ENCODE results near the gene ARHGAP26. TPM values are rescaled to one million over a fixed set of nuclear protein-coding genes. Genes with fewer than 3 reads are reported as not detected.

ARHGAP26 gene
- total RNA-seq, 1 donor from 2014 or later, result 8.9 TPM

DNA sequence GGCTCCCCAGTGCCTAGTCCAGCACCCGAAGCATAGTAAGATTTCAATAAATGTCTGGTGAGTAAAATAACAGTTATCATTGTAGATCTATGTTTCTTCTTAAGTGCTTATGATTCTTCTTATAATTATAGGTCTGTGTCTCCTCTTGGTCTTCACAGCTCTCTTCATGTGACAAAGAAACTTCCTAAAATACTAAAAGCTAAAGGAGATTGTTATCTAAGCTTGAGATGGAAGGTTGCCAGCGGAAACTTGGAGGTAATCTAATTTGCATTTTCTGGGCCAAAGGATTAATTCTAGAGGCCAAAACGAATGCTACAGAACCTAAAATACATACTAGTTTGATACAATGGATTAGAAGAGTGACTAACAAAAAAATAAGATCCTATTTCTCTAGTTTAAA, 13.6 kb upstream of the ARHGAP26 start:
- H3K4me1 Mint-ChIP-seq, result peaks cover 5% of the 10 kb centered on the region
- no peaks in the 10 kb centered on the region for H3K9me3 Mint-ChIP-seq
- H3K27ac Mint-ChIP-seq, result no peak overlapping the region
- H3K4me3 Mint-ChIP-seq, result no peak overlapping the region
- TF ChIP-seq, protein P1, sequence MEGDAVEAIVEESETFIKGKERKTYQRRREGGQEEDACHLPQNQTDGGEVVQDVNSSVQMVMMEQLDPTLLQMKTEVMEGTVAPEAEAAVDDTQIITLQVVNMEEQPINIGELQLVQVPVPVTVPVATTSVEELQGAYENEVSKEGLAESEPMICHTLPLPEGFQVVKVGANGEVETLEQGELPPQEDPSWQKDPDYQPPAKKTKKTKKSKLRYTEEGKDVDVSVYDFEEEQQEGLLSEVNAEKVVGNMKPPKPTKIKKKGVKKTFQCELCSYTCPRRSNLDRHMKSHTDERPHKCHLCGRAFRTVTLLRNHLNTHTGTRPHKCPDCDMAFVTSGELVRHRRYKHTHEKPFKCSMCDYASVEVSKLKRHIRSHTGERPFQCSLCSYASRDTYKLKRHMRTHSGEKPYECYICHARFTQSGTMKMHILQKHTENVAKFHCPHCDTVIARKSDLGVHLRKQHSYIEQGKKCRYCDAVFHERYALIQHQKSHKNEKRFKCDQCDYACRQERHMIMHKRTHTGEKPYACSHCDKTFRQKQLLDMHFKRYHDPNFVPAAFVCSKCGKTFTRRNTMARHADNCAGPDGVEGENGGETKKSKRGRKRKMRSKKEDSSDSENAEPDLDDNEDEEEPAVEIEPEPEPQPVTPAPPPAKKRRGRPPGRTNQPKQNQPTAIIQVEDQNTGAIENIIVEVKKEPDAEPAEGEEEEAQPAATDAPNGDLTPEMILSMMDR (IDR thresholded peaks at IDR 0.05; ENCODE audit: unreplicated experiment), result no peak
- DNase-seq (ENCODE audit: low spot score in 2 of 2, unreplicated experiment in 2 of 2), result no peak
- H3K36me3 Mint-ChIP-seq, result no peaks in the 10 kb centered on the region
- H3K27me3 Mint-ChIP-seq (ENCODE audit: low read depth), result no peaks in the 10 kb centered on the region

GRCh38 chr5:142757564-142757963, 12.6 kb upstream of the ARHGAP26 start:
- no peak overlapping the region for H3K4me3 Mint-ChIP-seq

GRCh38 chr5:142758062-142758795, 11.9 kb upstream of the ARHGAP26 start:
- Mint-ChIP-seq H3K4me1 (peaks cover under 1% of the 10 kb centered on the region), H3K4me3 (no peak overlapping the region)

More at GRCh38 chr5:142757564-142757963, 12.6 kb upstream of the ARHGAP26 start:
- H3K36me3 Mint-ChIP-seq, result no peaks in the 10 kb centered on the region
- no peaks in the 10 kb centered on the region for H3K27me3 Mint-ChIP-seq (ENCODE audit: low read depth)
- H3K4me1 Mint-ChIP-seq, result peaks cover 5% of the 10 kb centered on the region
- H3K27ac Mint-ChIP-seq, result no peak overlapping the region
- H3K9me3 Mint-ChIP-seq, result no peaks in the 10 kb centered on the region
- TF ChIP-seq, protein P1 (IDR thresholded peaks at IDR 0.05; ENCODE audit: unreplicated experiment), result no peak
- DNase-seq (ENCODE audit: low spot score in 2 of 2, unreplicated experiment in 2 of 2), result no peak

DNA sequence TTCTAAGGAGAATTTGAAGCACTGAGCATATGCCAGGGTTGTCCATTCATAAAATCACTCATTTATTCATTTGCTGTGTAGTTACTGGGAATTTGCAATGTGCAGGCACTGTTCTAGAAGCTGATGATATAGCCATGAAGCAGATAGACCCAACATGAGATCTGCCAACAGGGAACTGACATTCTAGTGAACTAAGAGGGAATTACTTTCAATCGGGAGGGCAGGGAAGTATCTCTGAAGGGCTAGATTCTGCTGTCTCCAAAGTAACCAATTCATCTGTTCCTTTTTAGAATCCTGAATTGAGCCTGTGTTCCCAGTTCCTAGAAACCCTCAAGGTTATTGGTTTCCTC, 11.4 kb upstream of the ARHGAP26 start:
- no peak overlapping the region for H3K27ac Mint-ChIP-seq
- no peaks in the 10 kb centered on the region for H3K27me3 Mint-ChIP-seq (ENCODE audit: low read depth)
- TF ChIP-seq, protein P1 (IDR thresholded peaks at IDR 0.05; ENCODE audit: unreplicated experiment), result no peak
- no peaks in the 10 kb centered on the region for H3K4me1 Mint-ChIP-seq
- H3K4me3 Mint-ChIP-seq, result no peak overlapping the region
- no peaks in the 10 kb centered on the region for H3K36me3 Mint-ChIP-seq
- DNase-seq (ENCODE audit: low spot score in 2 of 2, unreplicated experiment in 2 of 2), result no peak
- no peaks in the 10 kb centered on the region for H3K9me3 Mint-ChIP-seq

More at GRCh38 chr5:142758062-142758795, 11.9 kb upstream of the ARHGAP26 start:
- Mint-ChIP-seq H3K36me3 (no peaks in the 10 kb centered on the region), H3K27me3 (ENCODE audit: low read depth) (no peaks in the 10 kb centered on the region), H3K27ac (no peak overlapping the region), H3K9me3 (no peaks in the 10 kb centered on the region)
- TF ChIP-seq, protein P1 (IDR thresholded peaks at IDR 0.05; ENCODE audit: unreplicated experiment), result no peak
- DNase-seq (ENCODE audit: low spot score in 2 of 2, unreplicated experiment in 2 of 2), result no peak

DNA sequence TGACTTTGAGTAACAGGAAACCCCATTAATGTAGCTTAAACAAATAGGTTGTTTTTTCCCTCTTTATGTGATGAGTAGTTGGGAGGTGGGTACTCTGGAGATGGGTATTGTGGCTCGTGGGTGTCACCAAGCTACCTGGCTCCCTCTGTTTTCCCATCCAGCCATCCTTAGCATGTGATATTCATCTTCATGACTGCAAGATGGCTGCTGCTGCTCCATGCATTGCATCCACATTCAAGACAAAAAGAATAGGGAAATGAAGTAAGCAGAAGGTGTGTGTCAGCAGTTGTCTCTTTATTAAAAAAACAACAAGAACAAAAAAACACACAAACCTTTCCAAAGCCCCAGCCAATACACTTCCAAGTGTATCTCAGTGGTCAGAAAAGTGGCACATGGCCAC, 6.5 kb upstream of the ARHGAP26 start:
- TF ChIP-seq, protein P1 (IDR thresholded peaks at IDR 0.05; ENCODE audit: unreplicated experiment), result no peak
- H3K36me3 Mint-ChIP-seq, result no peaks in the 10 kb centered on the region

More for the DNA sequence above, 6.5 kb upstream of the ARHGAP26 start:
- Mint-ChIP-seq H3K4me1 (no peaks in the 10 kb centered on the region), H3K9me3 (no peaks in the 10 kb centered on the region), H3K4me3 (no peak overlapping the region), H3K27me3 (ENCODE audit: low read depth) (peaks cover 3% of the 10 kb centered on the region), H3K27ac (no peak overlapping the region)
- no peak for DNase-seq (ENCODE audit: low spot score in 2 of 2, unreplicated experiment in 2 of 2)

Measured in mesothelial cell of epicardium (in vitro differentiated cells).